Measurements from ENCODE around the gene ZBTB32. TPM values are rescaled to one million over a fixed set of nuclear protein-coding genes. Genes with fewer than 3 reads are reported as not detected.

Gene ZBTB32
- total RNA-seq, 1 experiment from 2014 or later: 0.17 TPM

- in situ Hi-C loops (cut with HindIII; ENCODE audit: low sequenced_read_pairs): no loop called here
- no peak for DNase-seq (ENCODE audit: low spot score)
Measured at GRCh38 chr19:35759697-35760096, 55.3 kb downstream of the ZBTB32 start.

GRCh38 chr19:35760711-35761349, 56.5 kb downstream of the ZBTB32 start:
- no peak for DNase-seq (ENCODE audit: low spot score)

GRCh38 chr19:35764432-35765315, 60.3 kb downstream of the ZBTB32 start:
- no peak for DNase-seq (ENCODE audit: low spot score)
- in situ Hi-C loops (cut with HindIII; ENCODE audit: low sequenced_read_pairs): no loop called here

More at GRCh38 chr19:35760711-35761349, 56.5 kb downstream of the ZBTB32 start:
- in situ Hi-C loops (cut with HindIII; ENCODE audit: low sequenced_read_pairs): no loop called here

Other genes starting within 250 kb of the ZBTB32 start
- not detected in 2 replicates for gene KRTDAP, start 214.1 kb upstream of the ZBTB32 start, total RNA-seq (2014; rRNA removed; shearing (Covaris generic))
- 85.4 and 136 TPM in 2 replicates for gene DMKN, start 190.9 kb upstream of the ZBTB32 start, total RNA-seq (2014; rRNA removed; shearing (Covaris generic))
- gene SBSN, start 176.2 kb upstream of the ZBTB32 start, total RNA-seq (2014; rRNA removed; shearing (Covaris generic)): not detected in 2 replicates
- 3.2 TPM in 1 of 2 replicates, not detected in the other for gene GAPDHS, start 171.1 kb upstream of the ZBTB32 start, total RNA-seq (2014; rRNA removed; shearing (Covaris generic))
- 208 and 254 TPM in 2 replicates for gene TMEM147, start 158.9 kb upstream of the ZBTB32 start, total RNA-seq (2014; rRNA removed; shearing (Covaris generic))
- gene ATP4A, start 140.9 kb upstream of the ZBTB32 start, total RNA-seq (2014; rRNA removed; shearing (Covaris generic)): not detected in 2 replicates
- not detected in 2 replicates for gene PMIS2, start 118.4 kb upstream of the ZBTB32 start, total RNA-seq (2014; rRNA removed; shearing (Covaris generic))
- 21.5 and 32.4 TPM in 2 replicates for gene HAUS5, start 91.8 kb upstream of the ZBTB32 start, total RNA-seq (2014; rRNA removed; shearing (Covaris generic))
- gene RBM42, start 75.5 kb upstream of the ZBTB32 start, total RNA-seq (2014; rRNA removed; shearing (Covaris generic)): 108 and 119 TPM in 2 replicates
- gene ETV2, start 62.8 kb upstream of the ZBTB32 start, total RNA-seq (2014; rRNA removed; shearing (Covaris generic)): not detected in 2 replicates
- 284 and 429 TPM in 2 replicates for gene COX6B1, start 56.2 kb upstream of the ZBTB32 start, total RNA-seq (2014; rRNA removed; shearing (Covaris generic))
- gene UPK1A, start 38.0 kb upstream of the ZBTB32 start, total RNA-seq (2014; rRNA removed; shearing (Covaris generic)): 0.62 TPM in 1 of 2 replicates, not detected in the other
- 2.5 and 4.6 TPM in 2 replicates for gene KMT2B, start 13.4 kb downstream of the ZBTB32 start, total RNA-seq (2014; rRNA removed; shearing (Covaris generic))
- 4.0 and 9.3 TPM in 2 replicates for gene IGFLR1, start 37.9 kb downstream of the ZBTB32 start, total RNA-seq (2014; rRNA removed; shearing (Covaris generic))
- 6.3 and 44.4 TPM in 2 replicates for gene U2AF1L4, start 40.9 kb downstream of the ZBTB32 start, total RNA-seq (2014; rRNA removed; shearing (Covaris generic))
- 63.1 and 65.0 TPM in 2 replicates for gene PSENEN, start 41.1 kb downstream of the ZBTB32 start, total RNA-seq (2014; rRNA removed; shearing (Covaris generic))
- gene LIN37, start 44.0 kb downstream of the ZBTB32 start, total RNA-seq (2014; rRNA removed; shearing (Covaris generic)): 0.80 and 9.2 TPM in 2 replicates
- gene HSPB6, start 52.5 kb downstream of the ZBTB32 start, total RNA-seq (2014; rRNA removed; shearing (Covaris generic)): not detected in 2 replicates
- gene PROSER3, start 53.6 kb downstream of the ZBTB32 start, total RNA-seq (2014; rRNA removed; shearing (Covaris generic)): 7.9 and 11.9 TPM in 2 replicates
- 1.7 and 4.6 TPM in 2 replicates for gene ARHGAP33, start 71.0 kb downstream of the ZBTB32 start, total RNA-seq (2014; rRNA removed; shearing (Covaris generic))
- not detected in 2 replicates for gene PRODH2, start 108.3 kb downstream of the ZBTB32 start, total RNA-seq (2014; rRNA removed; shearing (Covaris generic))
- gene NPHS1, start 147.9 kb downstream of the ZBTB32 start, total RNA-seq (2014; rRNA removed; shearing (Covaris generic)): 0.18 TPM in 1 of 2 replicates, not detected in the other
- 3.0 and 5.2 TPM in 2 replicates for gene KIRREL2, start 152.4 kb downstream of the ZBTB32 start, total RNA-seq (2014; rRNA removed; shearing (Covaris generic))
- 121 and 133 TPM in 2 replicates for gene APLP1, start 164.0 kb downstream of the ZBTB32 start, total RNA-seq (2014; rRNA removed; shearing (Covaris generic))
- 4.1 and 8.4 TPM in 2 replicates for gene NFKBID, start 196.0 kb downstream of the ZBTB32 start, total RNA-seq (2014; rRNA removed; shearing (Covaris generic))
- not detected in 2 replicates for gene HCST, start 198.0 kb downstream of the ZBTB32 start, total RNA-seq (2014; rRNA removed; shearing (Covaris generic))
- 7.3 TPM in 1 of 2 replicates, not detected in the other for gene TYROBP, start 203.7 kb downstream of the ZBTB32 start, total RNA-seq (2014; rRNA removed; shearing (Covaris generic))
- 6.2 and 15.8 TPM in 2 replicates for gene LRFN3, start 231.8 kb downstream of the ZBTB32 start, total RNA-seq (2014; rRNA removed; shearing (Covaris generic))